Superior temporal gyrus (tissue), 1 donor: ENCODE data around the gene EMILIN2.

Source experiments
- DNase-seq: peaks from one replicate; pipeline ENCODE4 v3.0.0-alpha.2; 2016; ENCODE audit errors: extremely low spot score

The EMILIN2 gene

GRCh38 chr18:2900684-2901422 lies 54.0 kb downstream of the EMILIN2 start:
- no peak for DNase-seq

GRCh38 chr18:2901423-2901985 lies 54.7 kb downstream of the EMILIN2 start:
- DNase-seq: no peak

- DNase-seq: no peak
Measured at GRCh38 chr18:2902327-2902726, 55.5 kb downstream of the EMILIN2 start.

DNA sequence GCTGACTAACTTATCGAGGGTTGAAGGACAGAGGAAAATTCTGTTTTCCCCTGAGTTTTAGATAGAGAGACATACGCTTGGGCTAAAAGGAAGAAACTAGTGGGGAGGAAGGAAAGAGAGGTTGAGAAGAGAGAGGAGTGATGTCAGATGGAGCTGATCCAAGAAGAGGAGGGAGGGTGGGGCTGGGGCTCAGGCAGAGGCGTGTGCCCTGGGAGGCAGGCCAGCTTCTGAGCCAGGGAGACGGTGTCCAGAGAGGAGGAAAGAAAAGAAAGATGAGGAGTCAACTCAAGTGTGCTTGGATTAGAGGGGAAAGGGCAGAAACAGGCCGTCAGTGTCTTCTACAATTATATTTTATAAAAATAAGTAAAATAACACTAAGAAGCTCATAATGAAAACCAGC lies 56.2 kb downstream of the EMILIN2 start:
- DNase-seq: no peak

DNA sequence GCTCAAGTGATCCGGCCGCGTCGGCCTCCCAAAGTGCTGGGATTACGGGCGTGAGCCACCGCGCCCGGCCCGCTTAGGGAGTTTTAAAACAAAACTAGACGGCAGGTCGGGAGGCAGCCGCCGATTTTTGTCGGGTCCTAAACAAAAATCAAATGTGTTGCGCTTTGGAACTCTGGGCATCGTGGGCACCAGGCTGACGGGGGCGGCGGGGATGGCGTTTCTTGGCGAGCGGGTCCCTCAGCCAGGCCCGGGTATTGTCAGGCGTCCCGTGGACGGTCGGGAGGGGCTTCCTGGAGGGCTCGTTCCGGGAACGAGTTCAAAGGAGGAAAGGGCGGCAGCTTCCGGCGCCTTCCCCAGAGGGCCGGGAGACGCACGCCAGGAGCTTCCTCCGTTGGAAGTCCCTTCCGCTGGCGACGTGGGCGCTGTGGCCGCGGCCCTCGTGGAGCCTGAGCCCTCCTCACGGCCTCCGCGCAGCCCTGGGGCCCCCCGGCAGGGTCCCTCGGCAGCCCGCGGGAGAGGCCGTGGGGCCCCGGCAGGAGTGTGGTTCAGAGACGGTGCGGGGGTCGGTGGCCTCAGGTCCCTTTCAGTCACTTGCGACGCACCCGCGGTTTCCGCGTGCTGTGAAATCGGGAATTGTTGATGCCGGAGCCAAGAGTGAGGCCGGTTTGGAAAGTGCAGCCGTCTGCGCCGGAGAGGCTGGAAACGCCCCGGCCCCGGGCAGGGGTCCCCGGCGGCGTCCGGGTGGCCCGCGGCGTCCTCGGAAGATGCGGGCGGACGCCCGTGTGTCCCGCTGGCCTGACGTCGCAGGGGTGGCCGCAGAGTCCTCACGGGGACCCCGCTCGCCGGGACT lies 59.3 kb downstream of the EMILIN2 start:
- no peak for DNase-seq

- no peak for DNase-seq
Measured at GRCh38 chr18:2906704-2907549, 60.1 kb downstream of the EMILIN2 start.

- DNase-seq: no peak
Measured at GRCh38 chr18:2907550-2908135, 60.8 kb downstream of the EMILIN2 start.

- no peak for DNase-seq
Measured at GRCh38 chr18:2908166-2908945, 61.5 kb downstream of the EMILIN2 start.

GRCh38 chr18:2908946-2909335 lies 62.1 kb downstream of the EMILIN2 start:
- no peak for DNase-seq

- no peak for DNase-seq
Measured at GRCh38 chr18:2909431-2910140, 62.8 kb downstream of the EMILIN2 start.

DNA sequence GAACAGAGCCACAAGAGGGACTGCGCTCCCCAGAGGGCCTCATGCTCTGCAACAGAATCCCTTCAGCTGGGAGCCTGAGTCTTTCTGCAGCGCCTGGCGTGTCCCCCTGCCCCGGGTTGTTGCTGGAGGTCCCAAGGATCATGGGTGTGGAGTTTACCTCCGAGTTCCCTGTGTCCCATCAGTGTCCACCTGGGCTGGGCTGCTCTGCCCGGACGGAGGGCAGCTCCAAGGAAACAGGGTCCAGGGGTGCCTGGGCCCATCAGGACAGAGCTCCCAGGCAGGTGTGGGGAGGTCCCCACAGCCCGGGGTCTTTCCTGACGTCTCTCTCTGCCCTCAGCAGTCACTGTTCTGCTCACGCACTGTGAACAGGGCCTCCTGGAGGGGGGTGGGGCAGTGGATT lies 63.5 kb downstream of the EMILIN2 start:
- DNase-seq: no peak

DNA sequence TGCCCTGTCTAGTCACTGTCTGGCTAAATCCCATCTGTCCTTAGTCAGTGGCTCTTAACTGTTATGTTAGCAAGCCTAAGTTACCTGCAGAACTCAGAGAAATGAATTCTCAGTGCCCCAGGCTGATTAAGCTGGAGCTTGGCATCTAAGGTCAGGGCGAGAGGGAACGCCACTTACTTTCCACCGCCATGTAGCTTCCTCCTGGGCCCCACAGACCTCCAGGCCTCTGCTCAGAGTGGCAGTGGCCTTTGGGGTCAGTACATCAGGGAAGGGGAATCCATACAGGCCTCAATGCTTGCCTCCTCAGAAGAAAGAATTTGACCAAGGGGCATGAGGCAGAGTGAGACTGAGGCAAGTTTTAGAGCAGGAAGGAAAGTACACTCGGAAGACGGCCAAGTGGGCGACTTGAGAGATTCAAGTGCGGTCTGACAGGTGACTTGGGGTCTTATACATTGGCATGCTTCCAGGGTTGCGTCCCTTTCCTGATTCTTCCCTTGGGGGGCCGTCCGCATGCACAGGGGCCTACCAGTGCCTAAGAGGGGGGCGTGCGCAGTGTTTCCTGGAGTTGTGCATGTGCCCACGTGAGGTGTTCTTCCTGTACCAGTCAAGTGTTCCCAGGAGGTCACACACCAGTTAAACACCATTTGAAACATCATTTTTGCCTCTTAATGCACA lies 64.1 kb downstream of the EMILIN2 start:
- DNase-seq: no peak

- no peak for DNase-seq
Measured at GRCh38 chr18:2911533-2911932, 64.7 kb downstream of the EMILIN2 start.

GRCh38 chr18:2912357-2913299 lies 65.8 kb downstream of the EMILIN2 start:
- no peak for DNase-seq

DNA sequence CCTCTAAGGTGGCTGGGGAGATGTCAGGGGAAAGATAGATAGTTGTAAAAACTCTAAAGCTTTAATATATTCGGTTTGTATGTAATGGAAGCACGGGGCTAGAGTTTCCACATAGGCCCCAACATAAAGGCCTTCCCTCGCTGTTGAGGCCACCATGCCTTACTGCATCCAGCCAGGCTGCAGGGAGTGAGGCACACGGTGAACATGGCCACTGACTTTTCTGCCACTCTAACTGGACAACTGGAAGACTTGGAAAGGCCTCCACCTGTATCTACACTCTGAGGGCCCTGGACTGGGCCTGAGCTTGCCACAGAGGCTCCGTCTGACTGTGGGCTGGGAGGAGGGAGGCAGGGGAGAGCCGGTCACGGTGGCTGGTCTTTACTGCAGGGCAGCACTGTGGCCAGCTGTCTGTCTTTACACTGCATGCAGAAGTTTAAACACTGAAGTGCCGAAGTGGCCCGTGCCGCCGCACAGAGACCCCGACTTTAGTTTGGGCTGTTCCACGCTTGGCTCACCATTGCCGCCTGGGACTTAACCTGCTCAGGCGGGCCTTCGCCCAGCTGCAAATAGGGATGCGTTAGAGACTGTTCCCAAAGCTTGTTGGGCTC lies 66.7 kb downstream of the EMILIN2 start:
- DNase-seq: no peak

DNA sequence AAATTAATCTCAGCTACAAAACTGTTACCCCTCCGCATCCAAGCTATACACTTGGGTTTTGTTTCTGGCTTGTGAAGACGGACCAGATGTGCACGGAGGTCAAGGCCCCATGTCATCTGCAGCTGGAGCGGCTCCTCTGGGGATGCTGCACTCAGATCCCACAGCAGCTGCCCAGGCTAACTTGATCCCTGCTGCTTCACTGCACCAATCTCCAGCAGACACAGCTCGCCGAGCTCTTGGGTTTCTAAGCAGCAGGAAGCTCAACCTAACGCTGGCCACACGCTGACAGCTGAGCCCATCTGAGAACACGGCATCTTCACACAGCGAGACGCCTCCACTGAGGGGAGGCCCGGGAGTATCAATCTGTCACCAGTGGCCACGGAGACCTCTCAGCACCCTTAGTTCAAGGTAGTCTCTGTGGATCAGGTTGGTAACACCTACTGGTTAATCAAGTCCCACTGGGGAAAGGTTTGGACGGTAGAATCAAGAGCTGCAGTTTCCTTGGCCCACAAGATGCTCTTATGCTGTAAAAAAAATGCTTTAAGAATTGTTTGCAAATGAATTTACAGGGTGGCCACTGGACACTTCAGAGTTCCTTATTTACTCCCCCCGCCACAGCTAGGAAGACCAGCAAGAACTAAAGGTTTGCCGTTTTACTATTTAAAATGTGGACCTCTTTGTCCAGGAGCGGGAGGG lies 67.5 kb downstream of the EMILIN2 start:
- DNase-seq: no peak

DNA sequence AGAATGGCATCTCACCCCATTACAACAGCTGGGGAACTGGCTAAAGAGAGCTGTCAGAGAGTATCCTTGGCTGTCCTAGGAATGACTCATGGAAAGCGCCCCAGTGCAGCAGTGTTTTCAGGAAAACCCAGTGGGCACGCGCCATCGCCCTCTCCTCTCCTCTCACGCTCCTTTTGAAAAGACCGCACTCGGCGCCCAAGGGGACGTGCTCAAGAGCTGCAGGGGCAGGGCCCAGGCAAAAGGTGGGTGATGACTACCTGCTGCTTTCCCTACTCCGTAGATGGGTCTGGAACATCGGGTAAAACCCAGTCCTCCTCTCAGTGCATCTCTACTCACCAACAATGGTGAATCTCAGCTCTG lies 68.1 kb downstream of the EMILIN2 start:
- no peak for DNase-seq
